A549 (cell line): ENCODE measurements around the gene CRYM.

Experiments used
- EP300 ChIP-seq, 2 experiments: fragments of >200 bp; sonication (Bioruptor Twin); formaldehyde crosslinking; IDR thresholded peaks; 2 replicates in 1 of 2; 3 replicates in 1 of 2; pipeline ENCODE4 v1.6.1; 2016 to 2017
- ESRRA ChIP-seq: fragments of 150-350 bp; IDR thresholded peaks from 2 replicates; pipeline ENCODE4 v1.6.1; 2014; ENCODE audit warnings: mild to moderate bottlenecking, low read length, borderline replicate concordance
- JUNB ChIP-seq: fragments of >200 bp; sonication (Bioruptor Twin); formaldehyde crosslinking; IDR thresholded peaks from 2 replicates; pipeline ENCODE4 v1.6.1; 2016
- TF ChIP-seq, protein P1 (sequence below): fragments of 200-600 bp; sonication (generic); IDR thresholded peaks from 2 replicates; pipeline ENCODE4 v1.6.1; 2016; ENCODE audit warnings: antibody characterized with exemption, mild to moderate bottlenecking, moderate library complexity
- TF ChIP-seq, protein P2 (sequence below): fragments of >200 bp; sonication (Bioruptor Twin); formaldehyde crosslinking; IDR thresholded peaks from 3 replicates; pipeline ENCODE4 v1.5.1; 2016

DNA sequence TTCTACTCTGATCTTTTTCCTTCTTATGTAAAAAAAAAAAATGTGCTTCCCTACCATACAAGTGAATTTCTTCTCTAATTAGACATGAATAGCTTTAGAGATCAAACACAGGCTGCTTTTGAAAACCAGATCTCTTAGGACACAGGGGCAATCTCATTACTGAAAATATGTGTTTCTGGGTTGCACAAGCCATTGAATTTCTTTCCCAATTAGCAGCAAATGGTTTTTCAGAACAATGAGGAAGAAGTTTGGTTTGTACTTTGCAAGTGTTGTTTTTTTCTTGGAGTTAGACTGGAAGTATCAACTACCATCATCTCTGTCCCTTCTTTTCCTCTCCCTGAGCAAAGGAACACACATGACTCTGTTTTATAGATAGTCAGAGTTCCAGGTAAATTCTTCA is 50.2 kb downstream of the CRYM start:
- TF ChIP-seq, protein P1, sequence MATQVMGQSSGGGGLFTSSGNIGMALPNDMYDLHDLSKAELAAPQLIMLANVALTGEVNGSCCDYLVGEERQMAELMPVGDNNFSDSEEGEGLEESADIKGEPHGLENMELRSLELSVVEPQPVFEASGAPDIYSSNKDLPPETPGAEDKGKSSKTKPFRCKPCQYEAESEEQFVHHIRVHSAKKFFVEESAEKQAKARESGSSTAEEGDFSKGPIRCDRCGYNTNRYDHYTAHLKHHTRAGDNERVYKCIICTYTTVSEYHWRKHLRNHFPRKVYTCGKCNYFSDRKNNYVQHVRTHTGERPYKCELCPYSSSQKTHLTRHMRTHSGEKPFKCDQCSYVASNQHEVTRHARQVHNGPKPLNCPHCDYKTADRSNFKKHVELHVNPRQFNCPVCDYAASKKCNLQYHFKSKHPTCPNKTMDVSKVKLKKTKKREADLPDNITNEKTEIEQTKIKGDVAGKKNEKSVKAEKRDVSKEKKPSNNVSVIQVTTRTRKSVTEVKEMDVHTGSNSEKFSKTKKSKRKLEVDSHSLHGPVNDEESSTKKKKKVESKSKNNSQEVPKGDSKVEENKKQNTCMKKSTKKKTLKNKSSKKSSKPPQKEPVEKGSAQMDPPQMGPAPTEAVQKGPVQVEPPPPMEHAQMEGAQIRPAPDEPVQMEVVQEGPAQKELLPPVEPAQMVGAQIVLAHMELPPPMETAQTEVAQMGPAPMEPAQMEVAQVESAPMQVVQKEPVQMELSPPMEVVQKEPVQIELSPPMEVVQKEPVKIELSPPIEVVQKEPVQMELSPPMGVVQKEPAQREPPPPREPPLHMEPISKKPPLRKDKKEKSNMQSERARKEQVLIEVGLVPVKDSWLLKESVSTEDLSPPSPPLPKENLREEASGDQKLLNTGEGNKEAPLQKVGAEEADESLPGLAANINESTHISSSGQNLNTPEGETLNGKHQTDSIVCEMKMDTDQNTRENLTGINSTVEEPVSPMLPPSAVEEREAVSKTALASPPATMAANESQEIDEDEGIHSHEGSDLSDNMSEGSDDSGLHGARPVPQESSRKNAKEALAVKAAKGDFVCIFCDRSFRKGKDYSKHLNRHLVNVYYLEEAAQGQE: no peak
- TF ChIP-seq JUNB (no peak), ESRRA (no peak), EP300 (IDR thresholded peaks at IDR 0.05) (no peak)
- TF ChIP-seq, protein P2, sequence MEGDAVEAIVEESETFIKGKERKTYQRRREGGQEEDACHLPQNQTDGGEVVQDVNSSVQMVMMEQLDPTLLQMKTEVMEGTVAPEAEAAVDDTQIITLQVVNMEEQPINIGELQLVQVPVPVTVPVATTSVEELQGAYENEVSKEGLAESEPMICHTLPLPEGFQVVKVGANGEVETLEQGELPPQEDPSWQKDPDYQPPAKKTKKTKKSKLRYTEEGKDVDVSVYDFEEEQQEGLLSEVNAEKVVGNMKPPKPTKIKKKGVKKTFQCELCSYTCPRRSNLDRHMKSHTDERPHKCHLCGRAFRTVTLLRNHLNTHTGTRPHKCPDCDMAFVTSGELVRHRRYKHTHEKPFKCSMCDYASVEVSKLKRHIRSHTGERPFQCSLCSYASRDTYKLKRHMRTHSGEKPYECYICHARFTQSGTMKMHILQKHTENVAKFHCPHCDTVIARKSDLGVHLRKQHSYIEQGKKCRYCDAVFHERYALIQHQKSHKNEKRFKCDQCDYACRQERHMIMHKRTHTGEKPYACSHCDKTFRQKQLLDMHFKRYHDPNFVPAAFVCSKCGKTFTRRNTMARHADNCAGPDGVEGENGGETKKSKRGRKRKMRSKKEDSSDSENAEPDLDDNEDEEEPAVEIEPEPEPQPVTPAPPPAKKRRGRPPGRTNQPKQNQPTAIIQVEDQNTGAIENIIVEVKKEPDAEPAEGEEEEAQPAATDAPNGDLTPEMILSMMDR: no peak
